ENCODE measurements around the gene PPID. TPM values are rescaled to one million over a fixed set of nuclear protein-coding genes. Genes with fewer than 3 reads are reported as not detected.

PPID gene
- total and polyA plus RNA-seq, 2 of the 4 experiments (the other 2 are of a cell fraction): 11.8 to 21.1 TPM

DNA sequence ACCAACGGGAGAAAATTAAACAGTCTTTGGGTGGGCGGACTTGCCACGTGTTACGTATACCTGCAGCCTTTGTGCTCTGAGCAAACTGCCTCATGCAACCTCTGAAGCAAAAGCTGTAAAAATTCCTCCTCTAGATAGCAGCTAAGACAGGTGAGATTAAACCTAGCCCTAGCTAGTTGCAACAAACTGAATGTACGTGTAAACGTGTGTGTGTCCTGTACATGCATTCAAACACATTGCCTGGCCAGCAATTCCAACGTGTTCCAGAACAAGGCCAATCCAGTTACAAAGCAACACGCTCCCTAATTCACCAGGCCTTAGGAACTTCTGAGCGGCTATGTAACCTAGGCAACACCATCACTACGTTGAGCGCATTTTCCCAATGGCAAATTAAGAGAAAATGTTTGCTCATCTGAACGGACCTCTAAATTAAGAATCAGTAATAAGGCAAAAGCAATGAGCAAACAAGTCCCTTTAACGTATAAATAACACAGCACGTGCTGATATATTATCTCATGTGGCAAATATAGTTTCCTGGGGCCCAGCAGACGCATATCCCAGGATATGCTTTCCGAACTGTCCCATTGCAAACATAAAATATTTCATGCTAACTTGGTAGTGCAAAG lies 792 bp downstream of the PPID start:
- Histone ChIP-seq H2AFZ (replicated peaks; ENCODE audit: low read length, poor library complexity) (peak overlapping the region; percentile 97), H3K4me3 (ENCODE audit: insufficient read depth, low read depth, low read length) (peak overlapping the region; percentile 75), H3K79me1 (ENCODE audit: low read depth in 1 of 2, low read length in 2 of 2) (peaks cover 22 to 23% of the 10 kb centered on the region in 2 experiments), H3K4me2 (ENCODE audit: low read depth, low read length) (peak overlapping the region; percentile 79), H3K14ac (replicated peaks; ENCODE audit: low read depth, low read length) (peak overlapping the region; percentile 98), H3K4ac (ENCODE audit: low read depth, low read length) (peak overlapping the region; percentile 96), H4K8ac (ENCODE audit: low read depth in 2 of 2, low read length in 2 of 2) (peak overlapping the region; percentile 89 to 97; a peak in 3 of 4 replicates), H3K4me1 (ENCODE audit: control insufficient read depth, insufficient read depth, low read length) (no peaks in the 10 kb centered on the region; the same call in 1 of the 2 replicates), H3K27ac (ENCODE audit: insufficient read depth, low read length) (peak overlapping the region; percentile 94), H3K18ac (ENCODE audit: low read depth, low read length) (no peak overlapping the region), H3K9ac (ENCODE audit: low read depth, low read length) (peak overlapping the region; percentile 94), H3K36me3 (ENCODE audit: control insufficient read depth, insufficient read depth, low read length) (peaks cover 13% of the 10 kb centered on the region), H4K20me1 (ENCODE audit: insufficient read depth, low read length) (no peaks in the 10 kb centered on the region), H2BK15ac (ENCODE audit: low read depth, low read length) (no peak overlapping the region), H3K23ac (ENCODE audit: low read depth, low read length) (peak overlapping the region; percentile 97), H2AK9ac (replicated peaks; ENCODE audit: low read depth, low read length, poor library complexity) (peak overlapping the region; percentile 71), H3K9me3 (ENCODE audit: control insufficient read depth, insufficient read depth, low read length) (no peaks in the 10 kb centered on the region), H4K5ac (ENCODE audit: low read depth, low read length) (no peak overlapping the region), H3K27me3 (ENCODE audit: control insufficient read depth, insufficient read depth, low read length) (no peaks in the 10 kb centered on the region), H2BK20ac (ENCODE audit: low read depth, low read length) (no peak overlapping the region), H2BK120ac (ENCODE audit: low read depth, low read length) (peak overlapping the region; percentile 84; the same call in 1 of the 2 replicates), H2BK5ac (ENCODE audit: low read depth, low read length, poor library complexity, severe bottlenecking) (peak overlapping the region; percentile 82), H3K56ac (ENCODE audit: extremely low read depth, insufficient read depth, low read length) (peak overlapping the region; percentile 90), H4K91ac (ENCODE audit: insufficient read depth, low read depth, low read length) (peak overlapping the region; percentile 91; the same call in 1 of the 2 replicates), H2AK5ac (ENCODE audit: low read depth, low read length) (0 out of 2 replicates have a peak overlapping the region, but pooled peaks have one; percentile 10), H3K9me1 (ENCODE audit: insufficient read depth, low read length) (peaks cover 2% of the 10 kb centered on the region)
- in situ Hi-C loops (cut with MboI; ENCODE audit: low sequenced_read_pairs) (loop anchor here (10.0 kb wide), 1 partner anchor 722 kb away; no protein-coding TSS in a partner anchor), intact Hi-C loops (cut with micrococcal nuclease) (no loop called here), dilution Hi-C loops (cut with HindIII; ENCODE audit: low sequenced_read_pairs, unreplicated experiment) (no loop called here)
- peak; percentile 48 for DNase-seq
- BruUV-seq (replicated peaks): TSS peak; percentile 53
- POLR2A ChIA-PET (ENCODE audit: unreplicated experiment): no interaction called here
- CTCF ChIA-PET: no interaction called here
- WGBS, 2 experiments (ENCODE audit: extremely low coverage in 2 of 2, insufficient read length in 1 of 2): 0% methylated on average over 3 of the region's 16 CpGs; no CpG with 5 or more reads in 1 of the 2 experiments
- ATAC-seq (ENCODE audit: low read depth): peak; percentile 46
- TF ChIP-seq MXI1 (IDR thresholded peaks at IDR 0.05; ENCODE audit: borderline replicate concordance, low read depth, low read length) (peak; percentile 62; the same call in 1 of the 2 replicates), FOS (IDR thresholded peaks at IDR 0.05; ENCODE audit: low read depth, low read length) (no peak)
- TF ChIP-seq, protein P1, sequence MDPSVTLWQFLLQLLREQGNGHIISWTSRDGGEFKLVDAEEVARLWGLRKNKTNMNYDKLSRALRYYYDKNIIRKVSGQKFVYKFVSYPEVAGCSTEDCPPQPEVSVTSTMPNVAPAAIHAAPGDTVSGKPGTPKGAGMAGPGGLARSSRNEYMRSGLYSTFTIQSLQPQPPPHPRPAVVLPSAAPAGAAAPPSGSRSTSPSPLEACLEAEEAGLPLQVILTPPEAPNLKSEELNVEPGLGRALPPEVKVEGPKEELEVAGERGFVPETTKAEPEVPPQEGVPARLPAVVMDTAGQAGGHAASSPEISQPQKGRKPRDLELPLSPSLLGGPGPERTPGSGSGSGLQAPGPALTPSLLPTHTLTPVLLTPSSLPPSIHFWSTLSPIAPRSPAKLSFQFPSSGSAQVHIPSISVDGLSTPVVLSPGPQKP (IDR thresholded peaks at IDR 0.05; ENCODE audit: borderline replicate concordance, low read depth, low read length): no peak
- TF ChIP-seq, protein P2, sequence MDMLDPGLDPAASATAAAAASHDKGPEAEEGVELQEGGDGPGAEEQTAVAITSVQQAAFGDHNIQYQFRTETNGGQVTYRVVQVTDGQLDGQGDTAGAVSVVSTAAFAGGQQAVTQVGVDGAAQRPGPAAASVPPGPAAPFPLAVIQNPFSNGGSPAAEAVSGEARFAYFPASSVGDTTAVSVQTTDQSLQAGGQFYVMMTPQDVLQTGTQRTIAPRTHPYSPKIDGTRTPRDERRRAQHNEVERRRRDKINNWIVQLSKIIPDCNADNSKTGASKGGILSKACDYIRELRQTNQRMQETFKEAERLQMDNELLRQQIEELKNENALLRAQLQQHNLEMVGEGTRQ (IDR thresholded peaks at IDR 0.05; ENCODE audit: low read depth, low read length): no peak

Data from IMR-90 (cell line).